ENCODE measurements around the gene KLHL35. TPM values are rescaled to one million over a fixed set of nuclear protein-coding genes. Genes with fewer than 3 reads are reported as not detected.

The KLHL35 gene
- polyA plus RNA-seq, 2 donors, result 0.24 to 0.39 TPM

DNA sequence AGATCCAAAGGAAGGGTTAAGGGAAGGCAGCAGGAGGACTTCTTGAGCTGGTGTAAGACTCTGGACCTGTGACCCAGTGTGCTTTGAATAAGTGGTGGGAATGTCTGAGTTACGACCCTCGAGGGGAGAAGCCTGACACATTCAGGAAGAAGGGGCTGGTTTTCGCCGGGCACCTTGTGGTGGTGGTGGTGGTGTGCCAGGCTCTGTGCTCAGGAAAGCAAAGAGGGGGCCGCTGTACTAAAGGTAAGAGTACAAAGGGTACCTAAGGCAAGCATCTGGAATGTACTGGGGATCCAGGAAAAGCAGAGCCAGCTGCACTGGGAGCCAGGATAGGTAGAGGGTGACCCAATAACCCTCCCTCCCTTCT lies 6.3 kb downstream of the KLHL35 start:
- Histone ChIP-seq H3K27ac (ENCODE audit: low read depth in 2 of 2, low read length in 1 of 2) (no peak overlapping the region), H3K4me1 (ENCODE audit: control insufficient read depth in 2 of 2, insufficient read depth in 2 of 2, low read length in 1 of 2) (peaks cover 0 to 11% of the 10 kb centered on the region in 2 donors), H3K36me3 (ENCODE audit: control insufficient read depth in 2 of 2, insufficient read depth in 2 of 2, low read length in 1 of 2) (no peaks in the 10 kb centered on the region), H3K9me3 (ENCODE audit: control insufficient read depth in 2 of 2, insufficient read depth in 1 of 2, low read depth in 1 of 2, low read length in 1 of 2) (peaks cover 3 to 11% of the 10 kb centered on the region in 2 donors), H3K4me3 (ENCODE audit: low read depth in 1 of 2, low read length in 2 of 2) (no peak overlapping the region), H3K27me3 (ENCODE audit: control insufficient read depth in 1 of 2, insufficient read depth in 2 of 2, low read length in 2 of 2) (peaks cover 0 to 8% of the 10 kb centered on the region in 2 donors)
- WGBS, 2 donors, result 90 to 91% methylated on average over 5 of the region's 5 CpGs

DNA sequence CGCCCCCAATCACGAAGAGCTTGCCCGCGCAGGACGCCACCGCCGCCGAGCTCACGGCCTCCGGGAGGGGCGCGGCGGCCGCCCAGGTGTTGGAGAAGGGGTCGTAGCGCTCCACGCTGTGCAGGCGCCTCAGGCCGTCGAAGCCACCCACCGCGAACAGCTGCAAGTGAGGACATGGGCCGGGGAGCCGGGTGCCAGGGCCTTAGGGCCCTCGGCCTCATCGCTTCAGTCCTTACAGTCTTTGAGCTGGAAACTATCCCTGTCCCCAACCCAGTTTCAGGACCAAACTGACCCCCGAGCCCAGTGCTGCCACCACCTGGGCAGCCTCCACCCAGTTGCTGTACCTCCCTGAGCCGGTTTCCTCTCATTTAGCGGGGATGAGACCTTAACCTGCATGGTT lies 7.6 kb downstream of the KLHL35 start:
- Histone ChIP-seq H3K9me3 (ENCODE audit: control insufficient read depth in 2 of 2, insufficient read depth in 1 of 2, low read depth in 1 of 2, low read length in 1 of 2) (peaks cover 3 to 9% of the 10 kb centered on the region in 2 donors), H3K27me3 (ENCODE audit: control insufficient read depth in 1 of 2, insufficient read depth in 2 of 2, low read length in 2 of 2) (no peaks in the 10 kb centered on the region), H3K27ac (ENCODE audit: low read depth in 2 of 2, low read length in 1 of 2) (no peak overlapping the region), H3K4me3 (ENCODE audit: low read depth in 1 of 2, low read length in 2 of 2) (no peak overlapping the region), H3K36me3 (ENCODE audit: control insufficient read depth in 2 of 2, insufficient read depth in 2 of 2, low read length in 1 of 2) (no peaks in the 10 kb centered on the region), H3K4me1 (ENCODE audit: control insufficient read depth in 2 of 2, insufficient read depth in 2 of 2, low read length in 1 of 2) (peaks cover 0 to 8% of the 10 kb centered on the region in 2 donors)
- WGBS, 2 donors, result 82 to 86% methylated on average over 29 of the region's 29 CpGs

GRCh38 chr11:75424396-75424795 lies 8.6 kb downstream of the KLHL35 start:
- Histone ChIP-seq H3K9me3 (ENCODE audit: control insufficient read depth in 2 of 2, insufficient read depth in 1 of 2, low read depth in 1 of 2, low read length in 1 of 2) (peaks cover 0 to 3% of the 10 kb centered on the region in 2 donors), H3K4me1 (ENCODE audit: control insufficient read depth in 2 of 2, insufficient read depth in 2 of 2, low read length in 1 of 2) (no peaks in the 10 kb centered on the region), H3K36me3 (ENCODE audit: control insufficient read depth in 2 of 2, insufficient read depth in 2 of 2, low read length in 1 of 2) (no peaks in the 10 kb centered on the region), H3K4me3 (ENCODE audit: low read depth in 1 of 2, low read length in 2 of 2) (no peak overlapping the region), H3K27me3 (ENCODE audit: control insufficient read depth in 1 of 2, insufficient read depth in 2 of 2, low read length in 2 of 2) (no peaks in the 10 kb centered on the region), H3K27ac (ENCODE audit: low read depth in 2 of 2, low read length in 1 of 2) (no peak overlapping the region)
- 94 to 96% methylated on average over 1 of the region's 1 CpG for WGBS, 2 donors

GRCh38 chr11:75423721-75424120 lies 9.3 kb downstream of the KLHL35 start:
- Histone ChIP-seq H3K4me3 (ENCODE audit: low read depth in 1 of 2, low read length in 2 of 2) (no peak overlapping the region), H3K36me3 (ENCODE audit: control insufficient read depth in 2 of 2, insufficient read depth in 2 of 2, low read length in 1 of 2) (no peaks in the 10 kb centered on the region), H3K9me3 (ENCODE audit: control insufficient read depth in 2 of 2, insufficient read depth in 1 of 2, low read depth in 1 of 2, low read length in 1 of 2) (no peaks in the 10 kb centered on the region), H3K27me3 (ENCODE audit: control insufficient read depth in 1 of 2, insufficient read depth in 2 of 2, low read length in 2 of 2) (no peaks in the 10 kb centered on the region), H3K27ac (ENCODE audit: low read depth in 2 of 2, low read length in 1 of 2) (no peak overlapping the region), H3K4me1 (ENCODE audit: control insufficient read depth in 2 of 2, insufficient read depth in 2 of 2, low read length in 1 of 2) (peaks cover 0 to 1% of the 10 kb centered on the region in 2 donors)
- WGBS, 2 donors, result 80 to 82% methylated on average over 8 to 9 of the region's 9 CpGs

GRCh38 chr11:75422248-75423231 lies 10.5 kb downstream of the KLHL35 start:
- Histone ChIP-seq H3K27ac (ENCODE audit: low read depth in 2 of 2, low read length in 1 of 2) (no peak overlapping the region), H3K4me3 (ENCODE audit: low read depth in 1 of 2, low read length in 2 of 2) (no peak overlapping the region), H3K4me1 (ENCODE audit: control insufficient read depth in 2 of 2, insufficient read depth in 2 of 2, low read length in 1 of 2) (peaks cover 0 to 3% of the 10 kb centered on the region in 2 donors), H3K27me3 (ENCODE audit: control insufficient read depth in 1 of 2, insufficient read depth in 2 of 2, low read length in 2 of 2) (no peaks in the 10 kb centered on the region), H3K9me3 (ENCODE audit: control insufficient read depth in 2 of 2, insufficient read depth in 1 of 2, low read depth in 1 of 2, low read length in 1 of 2) (no peaks in the 10 kb centered on the region), H3K36me3 (ENCODE audit: control insufficient read depth in 2 of 2, insufficient read depth in 2 of 2, low read length in 1 of 2) (no peaks in the 10 kb centered on the region)
- WGBS, 2 donors, result 72 to 84% methylated on average over 15 of the region's 15 CpGs

DNA sequence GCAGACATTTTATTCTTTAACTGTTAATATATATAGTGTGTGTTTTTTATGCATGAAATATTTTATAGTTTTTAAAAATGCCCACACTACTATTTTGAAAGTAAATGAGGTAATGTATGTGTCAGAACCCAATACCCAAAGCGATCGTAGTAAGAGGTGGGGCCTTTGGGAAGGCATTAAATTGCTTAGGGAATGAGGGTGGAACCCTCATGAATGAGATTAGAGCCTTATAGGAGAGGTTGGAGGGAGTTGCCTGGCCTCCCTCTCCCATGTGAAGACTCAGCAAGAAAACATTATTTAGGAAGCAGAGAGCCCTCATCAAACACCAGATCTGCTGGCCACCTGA lies 11.1 kb downstream of the KLHL35 start:
- Histone ChIP-seq H3K4me1 (ENCODE audit: control insufficient read depth in 2 of 2, insufficient read depth in 2 of 2, low read length in 1 of 2) (peaks cover 0 to 3% of the 10 kb centered on the region in 2 donors), H3K36me3 (ENCODE audit: control insufficient read depth in 2 of 2, insufficient read depth in 2 of 2, low read length in 1 of 2) (no peaks in the 10 kb centered on the region), H3K27ac (ENCODE audit: low read depth in 2 of 2, low read length in 1 of 2) (no peak overlapping the region), H3K27me3 (ENCODE audit: control insufficient read depth in 1 of 2, insufficient read depth in 2 of 2, low read length in 2 of 2) (no peaks in the 10 kb centered on the region), H3K9me3 (ENCODE audit: control insufficient read depth in 2 of 2, insufficient read depth in 1 of 2, low read depth in 1 of 2, low read length in 1 of 2) (no peaks in the 10 kb centered on the region), H3K4me3 (ENCODE audit: low read depth in 1 of 2, low read length in 2 of 2) (no peak overlapping the region)
- 59 to 81% methylated on average over 2 of the region's 2 CpGs for WGBS, 2 donors

- Histone ChIP-seq H3K27ac (ENCODE audit: low read depth in 2 of 2, low read length in 1 of 2) (no peak overlapping the region), H3K27me3 (ENCODE audit: control insufficient read depth in 1 of 2, insufficient read depth in 2 of 2, low read length in 2 of 2) (no peaks in the 10 kb centered on the region), H3K4me1 (ENCODE audit: control insufficient read depth in 2 of 2, insufficient read depth in 2 of 2, low read length in 1 of 2) (peaks cover 0 to 3% of the 10 kb centered on the region in 2 donors), H3K9me3 (ENCODE audit: control insufficient read depth in 2 of 2, insufficient read depth in 1 of 2, low read depth in 1 of 2, low read length in 1 of 2) (no peaks in the 10 kb centered on the region), H3K4me3 (ENCODE audit: low read depth in 1 of 2, low read length in 2 of 2) (no peak overlapping the region), H3K36me3 (ENCODE audit: control insufficient read depth in 2 of 2, insufficient read depth in 2 of 2, low read length in 1 of 2) (no peaks in the 10 kb centered on the region)
- 82 to 83% methylated on average over 11 of the region's 11 CpGs for WGBS, 2 donors
These were observed 11.9 kb downstream of the KLHL35 start for GRCh38 chr11:75421035-75421602.

DNA sequence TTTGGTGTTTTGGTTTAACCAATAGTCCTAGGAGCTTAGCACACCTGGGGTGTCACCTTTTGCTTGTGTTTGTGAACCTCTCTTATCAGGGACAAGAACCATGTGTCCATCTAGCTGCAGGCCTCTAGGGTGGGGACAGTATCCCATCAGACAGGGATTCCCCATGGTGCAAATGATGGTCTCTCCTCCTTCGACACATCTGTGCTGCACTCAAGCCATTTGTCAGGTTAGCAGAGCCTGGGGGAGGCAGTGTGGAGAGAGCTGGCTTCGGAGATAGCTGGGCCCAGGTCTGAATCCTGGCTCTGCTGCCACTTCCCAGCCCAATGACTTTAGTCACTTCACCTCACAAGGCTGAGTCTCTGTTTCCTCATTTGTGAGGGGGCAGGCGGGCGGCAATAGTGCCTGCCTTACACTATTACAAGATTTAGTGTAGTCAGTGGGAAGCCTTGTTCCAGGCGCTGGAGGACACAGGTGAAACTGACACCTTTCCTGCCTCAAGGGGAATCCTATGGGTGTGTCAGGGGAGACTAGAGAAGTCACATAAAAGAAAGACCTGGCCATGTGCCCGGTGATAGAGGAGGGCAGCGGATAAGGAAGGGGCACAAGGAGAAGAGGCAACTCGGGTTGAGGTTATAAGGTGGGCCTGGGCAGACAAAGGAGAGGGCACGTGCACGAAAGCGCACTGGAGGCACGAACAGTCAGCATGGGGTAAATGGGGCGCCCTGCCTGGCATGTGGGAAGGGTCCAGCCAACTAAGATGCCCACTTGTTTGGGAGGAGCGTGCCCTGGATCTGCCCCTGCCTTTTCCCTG lies 12.6 kb downstream of the KLHL35 start:
- Histone ChIP-seq H3K4me3 (ENCODE audit: low read depth in 1 of 2, low read length in 2 of 2) (no peak overlapping the region), H3K9me3 (ENCODE audit: control insufficient read depth in 2 of 2, insufficient read depth in 1 of 2, low read depth in 1 of 2, low read length in 1 of 2) (no peaks in the 10 kb centered on the region), H3K4me1 (ENCODE audit: control insufficient read depth in 2 of 2, insufficient read depth in 2 of 2, low read length in 1 of 2) (peaks cover 0 to 3% of the 10 kb centered on the region in 2 donors), H3K36me3 (ENCODE audit: control insufficient read depth in 2 of 2, insufficient read depth in 2 of 2, low read length in 1 of 2) (no peaks in the 10 kb centered on the region), H3K27me3 (ENCODE audit: control insufficient read depth in 1 of 2, insufficient read depth in 2 of 2, low read length in 2 of 2) (no peaks in the 10 kb centered on the region), H3K27ac (ENCODE audit: low read depth in 2 of 2, low read length in 1 of 2) (no peak overlapping the region)
- WGBS, 2 donors, result 79 to 83% methylated on average over 12 to 14 of the region's 14 CpGs

GRCh38 chr11:75413864-75414263 lies 19.1 kb downstream of the KLHL35 start:
- Histone ChIP-seq H3K36me3 (ENCODE audit: control insufficient read depth in 2 of 2, insufficient read depth in 2 of 2, low read length in 1 of 2) (peaks cover 6 to 12% of the 10 kb centered on the region in 2 donors), H3K4me3 (ENCODE audit: low read depth in 1 of 2, low read length in 2 of 2) (no peak overlapping the region), H3K4me1 (ENCODE audit: control insufficient read depth in 2 of 2, insufficient read depth in 2 of 2, low read length in 1 of 2) (peaks cover 0 to 3% of the 10 kb centered on the region in 2 donors), H3K9me3 (ENCODE audit: control insufficient read depth in 2 of 2, insufficient read depth in 1 of 2, low read depth in 1 of 2, low read length in 1 of 2) (no peaks in the 10 kb centered on the region), H3K27me3 (ENCODE audit: control insufficient read depth in 1 of 2, insufficient read depth in 2 of 2, low read length in 2 of 2) (no peaks in the 10 kb centered on the region), H3K27ac (ENCODE audit: low read depth in 2 of 2, low read length in 1 of 2) (no peak overlapping the region)
- WGBS, 2 donors, result 67 to 84% methylated on average over 2 of the region's 2 CpGs
